ENCODE results near the gene TLR6. TPM values are rescaled to one million over a fixed set of nuclear protein-coding genes. Genes with fewer than 3 reads are reported as not detected.
"Not testable (repeated sequence)": the region's sequence is repeated elsewhere in the genome, so short reads cannot be mapped to it uniquely, and the experiment has no call there.

The TLR6 gene
- total and polyA plus RNA-seq, 8 donors: 0.07 to 3.9 (median 0.45) TPM

DNA sequence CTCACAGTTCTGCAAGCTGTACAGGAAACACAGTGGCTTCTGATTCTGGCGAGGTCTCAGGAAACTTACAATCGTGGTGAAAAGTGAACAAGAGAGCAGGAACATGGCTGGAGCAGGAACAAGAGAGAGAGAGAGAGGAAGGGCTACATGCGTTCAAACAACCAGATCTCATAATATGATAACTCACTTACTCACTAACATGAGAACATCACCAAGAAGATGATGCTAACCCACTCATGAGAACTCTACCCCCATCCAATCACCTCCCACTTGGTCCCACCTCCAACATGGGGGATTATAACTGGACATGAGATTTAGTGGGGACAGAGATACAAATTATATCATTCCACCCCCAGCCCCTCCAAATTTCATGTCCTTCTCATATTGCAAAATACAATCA is 42.2 kb downstream of the TLR6 start:
- TF ChIP-seq, protein P1, sequence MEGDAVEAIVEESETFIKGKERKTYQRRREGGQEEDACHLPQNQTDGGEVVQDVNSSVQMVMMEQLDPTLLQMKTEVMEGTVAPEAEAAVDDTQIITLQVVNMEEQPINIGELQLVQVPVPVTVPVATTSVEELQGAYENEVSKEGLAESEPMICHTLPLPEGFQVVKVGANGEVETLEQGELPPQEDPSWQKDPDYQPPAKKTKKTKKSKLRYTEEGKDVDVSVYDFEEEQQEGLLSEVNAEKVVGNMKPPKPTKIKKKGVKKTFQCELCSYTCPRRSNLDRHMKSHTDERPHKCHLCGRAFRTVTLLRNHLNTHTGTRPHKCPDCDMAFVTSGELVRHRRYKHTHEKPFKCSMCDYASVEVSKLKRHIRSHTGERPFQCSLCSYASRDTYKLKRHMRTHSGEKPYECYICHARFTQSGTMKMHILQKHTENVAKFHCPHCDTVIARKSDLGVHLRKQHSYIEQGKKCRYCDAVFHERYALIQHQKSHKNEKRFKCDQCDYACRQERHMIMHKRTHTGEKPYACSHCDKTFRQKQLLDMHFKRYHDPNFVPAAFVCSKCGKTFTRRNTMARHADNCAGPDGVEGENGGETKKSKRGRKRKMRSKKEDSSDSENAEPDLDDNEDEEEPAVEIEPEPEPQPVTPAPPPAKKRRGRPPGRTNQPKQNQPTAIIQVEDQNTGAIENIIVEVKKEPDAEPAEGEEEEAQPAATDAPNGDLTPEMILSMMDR (IDR thresholded peaks at IDR 0.05): no peak
- no peak for ATAC-seq
- FAIRE-seq: no peak
- no peak overlapping the region for H3K27ac ChIP-seq
- no peaks in the 10 kb centered on the region for H3K36me3 ChIP-seq
- no peak for DNase-seq
- intact Hi-C loops (cut with DNase I): no loop called here
- H3K9me3 ChIP-seq: no peaks in the 10 kb centered on the region
- 63 to 75% methylated on average over 3 of the region's 3 CpGs for WGBS, 2 donors
- no peaks in the 10 kb centered on the region for H3K4me1 ChIP-seq
- no peaks in the 10 kb centered on the region for H3K27me3 ChIP-seq
- no peak overlapping the region for H3K4me3 ChIP-seq

DNA sequence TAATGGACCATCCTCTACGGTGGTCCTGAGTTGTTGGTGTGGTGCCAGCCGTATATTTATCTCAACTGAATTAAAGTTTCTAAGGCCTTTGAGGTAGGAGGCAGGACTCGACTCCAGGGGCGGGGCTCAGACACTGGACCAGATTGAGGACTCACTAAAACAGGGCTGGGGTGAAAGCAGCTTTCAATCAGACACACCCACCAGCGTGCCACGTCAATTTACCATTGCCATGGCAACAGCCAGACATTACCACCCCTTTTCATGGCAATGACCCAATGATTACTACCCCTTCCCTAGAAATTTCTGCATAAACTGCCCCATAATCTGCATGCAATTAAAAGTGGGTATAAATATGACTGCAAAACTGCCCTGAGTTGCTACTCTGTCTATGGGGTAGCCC is 45.3 kb downstream of the TLR6 start:
- Histone ChIP-seq H3K9me3 (no peaks in the 10 kb centered on the region), H3K27ac (no peak overlapping the region), H3K4me3 (no peak overlapping the region), H3K36me3 (no peaks in the 10 kb centered on the region), H3K27me3 (no peaks in the 10 kb centered on the region), H3K4me1 (no peaks in the 10 kb centered on the region)
- TF ChIP-seq, protein P1 (IDR thresholded peaks at IDR 0.05): no peak
- ATAC-seq: no peak
- intact Hi-C loops (cut with DNase I): no loop called here
- FAIRE-seq: no peak
- no peak for DNase-seq
- 85 to 92% methylated on average over 6 of the region's 6 CpGs for WGBS, 2 donors

DNA sequence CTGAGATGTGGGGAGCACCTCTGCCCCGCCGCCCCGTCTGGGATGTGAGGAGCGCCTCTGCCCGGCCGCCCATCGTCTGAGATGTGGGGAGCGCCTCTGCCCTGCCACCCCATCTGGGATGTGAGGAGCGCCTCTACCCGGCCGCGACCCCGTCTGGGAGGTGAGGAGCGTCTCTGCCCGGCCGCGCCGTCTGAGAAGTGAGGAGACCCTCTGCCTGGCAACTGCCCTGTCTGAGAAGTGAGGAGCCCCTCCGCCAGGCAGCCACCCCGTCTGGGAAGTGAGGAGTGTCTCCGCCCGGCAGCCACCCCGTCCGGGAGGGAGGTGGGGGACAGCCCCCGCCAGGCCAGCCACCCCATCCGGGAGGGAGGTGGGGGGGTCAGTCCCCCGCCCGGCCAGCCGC is 49.2 kb downstream of the TLR6 start:
- not testable (repeated sequence) for H3K4me3 ChIP-seq, H3K36me3 ChIP-seq, H3K27me3 ChIP-seq, H3K27ac ChIP-seq, DNase-seq, FAIRE-seq, H3K4me1 ChIP-seq, ATAC-seq, H3K9me3 ChIP-seq
- intact Hi-C loops (cut with DNase I): loop anchor here in 1 of 3 donors (10.0 kb wide), 1 partner anchor 53 kb away; no protein-coding TSS in a partner anchor
- WGBS, 2 donors: 88 to 91% methylated on average over 7 to 29 of the region's 29 CpGs

DNA sequence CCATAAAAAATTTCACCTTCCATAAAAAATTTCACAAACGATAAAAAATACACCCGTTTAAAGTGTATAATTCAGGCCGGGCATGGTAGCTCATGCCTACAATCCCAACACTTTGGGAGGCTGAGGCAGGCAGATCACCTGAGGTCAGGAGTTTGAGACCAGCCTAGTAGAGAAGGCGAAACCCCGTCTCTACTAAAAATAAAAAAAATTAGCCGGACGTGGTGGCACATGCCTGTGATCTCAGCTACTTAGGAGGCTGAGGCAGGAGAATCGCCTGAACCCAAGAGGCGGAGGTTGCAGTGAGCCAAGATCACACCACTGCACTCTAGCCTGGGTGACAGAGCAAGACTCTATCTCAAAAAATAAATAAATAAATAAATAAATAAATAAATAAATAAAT is 50.4 kb downstream of the TLR6 start:
- not testable (repeated sequence) for H3K4me1 ChIP-seq, H3K27me3 ChIP-seq, H3K4me3 ChIP-seq, FAIRE-seq, H3K36me3 ChIP-seq, ATAC-seq, H3K9me3 ChIP-seq, DNase-seq
- H3K27ac ChIP-seq: peak overlapping the region in 2 of 4 donors; percentile 57
- intact Hi-C loops (cut with DNase I): loop anchor here in 1 of 3 donors (10.0 kb wide), 1 partner anchor 51 kb away; no protein-coding TSS in a partner anchor
- WGBS, 2 donors: 84 to 85% methylated on average over 9 of the region's 9 CpGs

DNA sequence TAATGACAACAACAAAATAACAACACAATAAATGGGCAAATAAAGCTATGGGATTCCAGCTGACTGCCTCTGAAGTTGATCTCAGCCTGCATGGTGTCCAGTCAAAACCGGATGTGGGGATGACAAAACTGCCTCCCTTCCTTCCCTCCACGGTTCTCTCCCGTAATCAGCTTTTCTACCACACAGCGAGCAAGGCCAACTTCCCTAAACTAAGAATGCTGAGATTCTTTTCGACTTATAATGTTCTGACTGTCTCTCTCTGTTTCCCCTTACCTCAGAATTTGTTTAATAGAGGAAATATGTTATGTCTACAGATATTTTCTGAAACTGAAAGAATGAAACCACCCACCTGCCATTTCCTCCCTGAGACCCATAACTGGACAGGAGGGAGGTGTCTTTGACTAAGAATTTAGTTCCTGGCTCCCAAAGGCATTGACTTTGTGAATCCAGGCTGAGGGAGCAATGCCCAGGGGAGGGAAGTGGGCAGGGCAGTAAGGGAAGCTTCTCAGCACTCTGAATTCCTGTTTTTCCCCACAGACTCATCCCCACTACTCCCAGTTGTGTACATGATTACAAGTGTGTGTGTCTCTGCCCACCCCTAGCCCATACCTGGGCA is 51.0 kb downstream of the TLR6 start:
- H3K4me1 ChIP-seq: peaks cover 0 to 8% (median 0%) of the 10 kb centered on the region in 3 donors
- H3K9me3 ChIP-seq: no peaks in the 10 kb centered on the region
- no peaks in the 10 kb centered on the region for H3K36me3 ChIP-seq
- intact Hi-C loops (cut with DNase I): loop anchor here in 1 of 3 donors (10.0 kb wide), 1 partner anchor 51 kb away; no protein-coding TSS in a partner anchor
- WGBS, 2 donors: 53 to 63% methylated on average over 5 of the region's 5 CpGs
- no peaks in the 10 kb centered on the region for H3K27me3 ChIP-seq
- H3K27ac ChIP-seq: peak overlapping the region in 2 of 4 donors; percentile 57 to 82
- peak in 3 of 4 donors; percentile 53 to 71 (median 59) for ATAC-seq
- no peak for DNase-seq
- no peak for FAIRE-seq
- TF ChIP-seq, protein P1 (IDR thresholded peaks at IDR 0.05): no peak
- H3K4me3 ChIP-seq: no peak overlapping the region

Data from pancreas (tissue), 10 donors.